HepG2 (cell line): ENCODE results near the gene PIGN. TPM values are rescaled to one million over a fixed set of nuclear protein-coding genes. Genes with fewer than 3 reads are reported as not detected.

Source experiments
- ATAC-seq: fragments of 200-7000 bp; cut with Tn5 transposase; 3 replicates; pipeline ENCODE4 v1.9.1; 2020; ENCODE audit warnings: mild to moderate bottlenecking, moderate library complexity
- BruUV-seq: library from RNA; stranded (reverse); fragments of 400-500 nt; replicated peaks from 2 replicates; lab custom pipeline; 2021; lab: Mats Ljungman, UMichigan
- CTCF ChIA-PET: fragments of 300-600 bp; formaldehyde crosslinking; extraction: SDS; loops from one replicate; lab custom pipeline; 2021; ENCODE audit warnings: low total read pairs, inconsistent platforms, low intra/inter-chr PET ratio; lab: Yijun Ruan, JAX
- POLR2A ChIA-PET: fragments of 350-600 bp; sonication (Branson Sonifier 250); formaldehyde crosslinking; loops from one replicate; lab custom pipeline; 2020; ENCODE audit warnings: antibody characterized with exemption, inconsistent platforms; lab: Yijun Ruan, JAX
- DNase-seq: peaks from one replicate; pipeline ENCODE4 v3.0.0-alpha.2; 2015; ENCODE audit warnings: low spot score
- FAIRE-seq: peaks from 3 replicates; lab custom pipeline; 2011; peaks lifted over from hg19 to GRCh38; lab: Jason Lieb, UNC
- H2AFZ ChIP-seq: one replicate; pipeline ENCODE4 v1.6.1; 2011; ENCODE audit warnings: low read length, inconsistent platforms
- H3K27ac ChIP-seq: fragments of 300-600 bp; 3 replicates; pipeline ENCODE4 v1.8.0; 2011; ENCODE audit warnings: mixed run types, mild to moderate bottlenecking, mixed read lengths, low read length, inconsistent platforms; ENCODE audit not compliant: insufficient read depth; ENCODE audit errors: extremely low read length
- H3K27me3 ChIP-seq, 2 experiments: fragments of 200-600 bp in 1 of 2; 2 replicates in 1 of 2; 3 replicates in 1 of 2; pipeline versions ENCODE4 v1.6.0 to v1.8.0; 2011; ENCODE audit warnings: low read length in 2 of 2, mild to moderate bottlenecking in 2 of 2, moderate library complexity in 2 of 2, inconsistent platforms in 1 of 2; ENCODE audit not compliant: insufficient read depth in 2 of 2, control insufficient read depth in 1 of 2
- H3K36me3 ChIP-seq, 2 experiments: fragments of 200-600 bp in 1 of 2; replicated peaks in 1 of 2; 2 replicates in 1 of 2; 3 replicates in 1 of 2; pipeline versions ENCODE4 v1.5.1 to v1.8.0; 2011; ENCODE audit warnings: low read length in 2 of 2, inconsistent platforms in 1 of 2; ENCODE audit not compliant: insufficient read depth in 2 of 2, control insufficient read depth in 1 of 2
- H3K4me1 ChIP-seq: 2 replicates; pipeline ENCODE4 v1.5.1; 2012; ENCODE audit warnings: low read length, inconsistent platforms; ENCODE audit not compliant: insufficient read depth
- H3K4me2 ChIP-seq: 2 replicates; pipeline ENCODE4 v1.6.0; 2011; ENCODE audit warnings: low read depth, low read length, inconsistent platforms
- H3K4me3 ChIP-seq, 3 experiments: fragments of 200-600 bp in 1 of 3; sonication (generic), shearing (Covaris generic) in 1 of 3; replicated peaks in 1 of 3; 2 replicates each; pipeline ENCODE4 v1.5.1; 2011 to 2016; ENCODE audit warnings: low read length in 3 of 3, inconsistent platforms in 2 of 3, low read depth in 2 of 3, mild to moderate bottlenecking in 2 of 3, control low read depth in 1 of 3, mixed read lengths in 1 of 3; ENCODE audit not compliant: insufficient read depth in 1 of 3
- H3K79me2 ChIP-seq: one replicate; pipeline ENCODE4 v1.6.1; 2011; ENCODE audit warnings: low read length, inconsistent platforms; ENCODE audit not compliant: insufficient read depth
- H3K9ac ChIP-seq: 2 replicates; pipeline ENCODE4 v1.6.0; 2011; ENCODE audit warnings: mild to moderate bottlenecking, low read depth, low read length, inconsistent platforms; ENCODE audit not compliant: insufficient read depth
- H3K9me3 ChIP-seq: 2 replicates; pipeline ENCODE4 v1.5.1; 2012; ENCODE audit warnings: mild to moderate bottlenecking, low read length
- H4K20me1 ChIP-seq: 2 replicates; pipeline ENCODE4 v1.6.0; 2011; ENCODE audit warnings: inconsistent platforms, mild to moderate bottlenecking, low read length, moderate library complexity; ENCODE audit not compliant: insufficient read depth
- AHR ChIP-seq: IDR thresholded peaks from 2 replicates; pipeline ENCODE4 v1.6.1; 2018; ENCODE audit warnings: missing genetic modification reagents, missing compliant biosample characterization
- ARID3A ChIP-seq: IDR thresholded peaks from 2 replicates; pipeline ENCODE4 v1.6.1; 2012; ENCODE audit warnings: low read depth, low read length, improper control_type of control experiment
- CTCF ChIP-seq: sonication (generic); formaldehyde crosslinking; IDR thresholded peaks from 2 replicates; pipeline ENCODE4 v1.5.0; 2020; ENCODE audit warnings: mild to moderate bottlenecking, missing genetic modification reagents, moderate library complexity
- FOXA3 ChIP-seq: IDR thresholded peaks from 2 replicates; pipeline ENCODE4 v1.6.1; 2016; ENCODE audit warnings: missing genetic modification reagents, missing compliant biosample characterization
- HMG20B ChIP-seq: conservative IDR thresholded peaks from 2 replicates; pipeline ENCODE4 v1.6.1; 2016; ENCODE audit warnings: missing genetic modification reagents, missing compliant biosample characterization
- MIER3 ChIP-seq: IDR thresholded peaks from 2 replicates; pipeline ENCODE4 v1.6.1; 2016; ENCODE audit warnings: missing compliant biosample characterization, borderline replicate concordance
- NR2F6 ChIP-seq, 2 experiments: IDR thresholded peaks; 2 replicates each; pipeline ENCODE4 v1.6.1; 2016; ENCODE audit warnings: antibody characterized with exemption in 1 of 2, mild to moderate bottlenecking in 1 of 2
- POLR2AphosphoS5 ChIP-seq: IDR thresholded peaks from 2 replicates; pipeline ENCODE4 v1.6.1; 2012; ENCODE audit warnings: low read depth, low read length
- RARG ChIP-seq: sonication (generic); formaldehyde crosslinking; IDR thresholded peaks from 2 replicates; pipeline ENCODE4 v1.4.0; 2020; ENCODE audit warnings: low read depth, mild to moderate bottlenecking, missing genetic modification reagents
- RBFOX2 ChIP-seq: fragments of 200-400 bp; formaldehyde crosslinking; IDR thresholded peaks from 2 replicates; pipeline ENCODE4 v1.6.1; 2017; ENCODE audit warnings: low read depth, mild to moderate bottlenecking, low read length
- SALL2 ChIP-seq: sonication (generic); formaldehyde crosslinking; IDR thresholded peaks from 2 replicates; pipeline ENCODE4 v1.8.1; 2023; ENCODE audit warnings: mild to moderate bottlenecking, missing genetic modification reagents, inconsistent platforms
- SMC3 ChIP-seq: IDR thresholded peaks from 2 replicates; pipeline ENCODE4 v1.6.1; 2011; ENCODE audit warnings: low read length, improper control_type of control experiment
- SRSF4 ChIP-seq: fragments of 200-400 bp; formaldehyde crosslinking; IDR thresholded peaks from one replicate; pipeline ENCODE4 v1.6.1; 2018; ENCODE audit warnings: mild to moderate bottlenecking, low read depth, low read length, moderate library complexity; ENCODE audit not compliant: poor library complexity, severe bottlenecking
- STAG1 ChIP-seq: sonication (generic); formaldehyde crosslinking; IDR thresholded peaks from 2 replicates; pipeline ENCODE4 v1.4.0; 2020; ENCODE audit warnings: missing genetic modification reagents
- TIGD3 ChIP-seq: sonication (generic); formaldehyde crosslinking; IDR thresholded peaks from 2 replicates; pipeline ENCODE4 v1.5.1; 2020; ENCODE audit warnings: mild to moderate bottlenecking, missing genetic modification reagents, borderline replicate concordance
- ZNF34 ChIP-seq: sonication (generic); formaldehyde crosslinking; IDR thresholded peaks from 2 replicates; pipeline ENCODE4 v1.4.0; 2020; ENCODE audit warnings: mild to moderate bottlenecking, missing genetic modification reagents, borderline replicate concordance
- ZNF567 ChIP-seq: sonication (generic); formaldehyde crosslinking; IDR thresholded peaks from 2 replicates; pipeline ENCODE4 v1.8.1; 2023; ENCODE audit warnings: mild to moderate bottlenecking, missing genetic modification reagents, borderline replicate concordance
- WGBS: methylation state at CpG from one replicate; pipeline ENCODE4 v1.1.6; 2017; ENCODE audit warnings: low lambda C conversion rate; 5-methylcytosine and 5-hydroxymethylcytosine counted together
- in situ Hi-C: cut with HindIII; loops from 2 replicates; pipeline ENCODE4 v1.10.0; 2017; ENCODE audit warnings: low pct_unique_long_range_greater_than_20kb; ENCODE audit not compliant: extremely low pct_ligation_motif_present
- intact Hi-C: fragments of 100-400 bp; cut with micrococcal nuclease; formaldehyde crosslinking; loops from one replicate; pipeline ENCODE4 v1.10.0; 2022; ENCODE audit not compliant: unreplicated experiment
- polyA plus RNA-seq, 8 experiments: library from polyadenylated mRNA; depleted of rRNA in 3 of 8; stranded (reverse) in 7 of 8; unstranded in 1 of 8; fragments of >200 nt; fragmentation: Illumina TruSeq in 4 of 8; extraction: Trizol in 4 of 8; gene quantifications; 2 replicates each; pipeline versions ENCODE4 v1.2.1 to v1.2.3, GENCODE V29; 2011 to 2016; ENCODE audit warnings: low read depth in 4 of 8, missing spikeins in 1 of 8, mixed read lengths in 1 of 8; ENCODE audit not compliant: insufficient read depth in 1 of 8
- total RNA-seq, 5 experiments: library from RNA; depleted of rRNA; stranded (reverse); fragments of >200 nt; fragmentation: Illumina TruSeq; extraction: Trizol; gene quantifications; 2 replicates each; pipeline ENCODE4 v1.2.3, GENCODE V29; 2016; ENCODE audit warnings: low read depth in 1 of 5

Gene PIGN
- total and polyA plus RNA-seq, 2 of the 13 experiments (the other 11 are each of a cell fraction or from before 2014, with no cell fraction given), result 15.5 to 33.6 TPM

GRCh38 chr18:62183578-62184195, 3.2 kb downstream of the PIGN start:
- in situ Hi-C loops (no loop called here), intact Hi-C loops (loop anchor here (1.0 to 10.0 kb wide), 4 partner anchors 66 to 401 kb away; partner anchors contain the start of gene ZCCHC2)
- no TSS peak for BruUV-seq
- ATAC-seq (no peak), FAIRE-seq (no peak), DNase-seq (peak; percentile 44)
- H3K79me2 ChIP-seq, result peaks cover 43% of the 10 kb centered on the region
- WGBS, result 3% methylated on average over 2 of the region's 2 CpGs
- POLR2A ChIA-PET, result no interaction called here
- CTCF ChIA-PET, result interaction anchor here (0.8 to 2.3 kb wide), 3 partner anchors 66 to 401 kb away, joined by 3 to 33 read pairs (median 3); no protein-coding TSS in a partner anchor
- no peak overlapping the region for H2AFZ ChIP-seq
- no peaks in the 10 kb centered on the region; a peak in 1 of 5 replicates for H3K27me3 ChIP-seq
- no peaks in the 10 kb centered on the region for H3K9me3 ChIP-seq
- no peak overlapping the region for H3K4me3 ChIP-seq
- peaks cover 5% of the 10 kb centered on the region; the same call in 1 of the 2 replicates for H4K20me1 ChIP-seq
- H3K4me2 ChIP-seq, result no peak overlapping the region
- H3K36me3 ChIP-seq, result no peaks in the 10 kb centered on the region
- H3K27ac ChIP-seq, result no peak overlapping the region
- no peak overlapping the region for H3K9ac ChIP-seq
- peaks cover 15% of the 10 kb centered on the region for H3K4me1 ChIP-seq
- peak; percentile 69 for TF ChIP-seq SMC3
- TF ChIP-seq HMG20B (CRISPR knock-in tag), result no peak
- no peak for TF ChIP-seq AHR
- TF ChIP-seq ZNF34 (CRISPR knock-in tag), result no peak
- TF ChIP-seq ZNF567 (CRISPR knock-in tag), result no peak
- TF ChIP-seq RBFOX2, result no peak
- TF ChIP-seq SRSF4, result no peak
- no peak for TF ChIP-seq TIGD3
- TF ChIP-seq MIER3, result no peak
- no peak for TF ChIP-seq RARG (CRISPR knock-in tag)
- TF ChIP-seq ARID3A, result peak; percentile 82; the same call in 1 of the 2 replicates
- no peak for TF ChIP-seq NR2F6 (IDR thresholded peaks at IDR 0.05)
- no peak for TF ChIP-seq NR2F6 (CRISPR knock-in tag; IDR thresholded peaks at IDR 0.05)
- no peak for TF ChIP-seq POLR2AphosphoS5
- TF ChIP-seq FOXA3 (CRISPR knock-in tag), result no peak
- peak; percentile 75 for TF ChIP-seq STAG1
- peak; percentile 69 for TF ChIP-seq CTCF (CRISPR knock-in tag)
- no peak for TF ChIP-seq SALL2 (CRISPR knock-in tag)
